ENCODE measurements around the gene FAM149A. TPM values are rescaled to one million over a fixed set of nuclear protein-coding genes. Genes with fewer than 3 reads are reported as not detected.
A peak's percentile ranks its signal among the peaks of the same experiment; 100 is the strongest.

Gene FAM149A
- total and polyA plus RNA-seq, 2 experiments from 2014 or later = 10.8 to 13.3 TPM

- Histone ChIP-seq H3K4me3 (no peak overlapping the region), H3K9me2 (ENCODE audit: insufficient read depth) (no peaks in the 10 kb centered on the region), H3K27ac (ENCODE audit: low read depth) (no peak overlapping the region), H3K36me3 (ENCODE audit: insufficient read depth) (no peaks in the 10 kb centered on the region; the same call in 1 of the 2 replicates), H3F3A (replicated peaks; ENCODE audit: low read depth) (no peaks in the 10 kb centered on the region), H2AFZ (no peak overlapping the region; the same call in 1 of the 2 replicates), H3K4me2 (no peak overlapping the region), H3K27me3 (ENCODE audit: insufficient read depth) (no peaks in the 10 kb centered on the region), H4K20me1 (replicated peaks; ENCODE audit: insufficient read depth) (no peaks in the 10 kb centered on the region), H3K4me1 (ENCODE audit: insufficient read depth) (no peaks in the 10 kb centered on the region), H3K79me2 (replicated peaks; ENCODE audit: insufficient read depth) (no peaks in the 10 kb centered on the region)
- H3K9me3 Mint-ChIP-seq = no peaks in the 10 kb centered on the region
- peaks cover 10% of the 10 kb centered on the region for H3K4me1 Mint-ChIP-seq
- ATAC-seq (no peak), DNase-seq (ENCODE audit: low spot score) (no peak)
- no peak overlapping the region for H3K4me3 Mint-ChIP-seq
- no peak overlapping the region for H3K27ac Mint-ChIP-seq
- H3K27me3 Mint-ChIP-seq (ENCODE audit: insufficient read depth, low read depth, poor library complexity) = peaks cover 11% of the 10 kb centered on the region
- TF ChIP-seq POLR2AphosphoS5 (IDR thresholded peaks at IDR 0.05; ENCODE audit: low read depth) = no peak
- no peak for TF ChIP-seq JUNB (IDR thresholded peaks at IDR 0.05; ENCODE audit: unreplicated experiment)
- H3K36me3 Mint-ChIP-seq (ENCODE audit: low read depth) = no peaks in the 10 kb centered on the region; the same call in 2 of the 3 replicates
These were observed 7.8 kb upstream of the FAM149A start for GRCh38 chr4:186096681-186097165.

GRCh38 chr4:186097386-186097785 lies 7.1 kb upstream of the FAM149A start:
- no peaks in the 10 kb centered on the region for H4K20me1 ChIP-seq (replicated peaks; ENCODE audit: insufficient read depth)
- Mint-ChIP-seq H3K4me3 (no peak overlapping the region), H3K27ac (no peak overlapping the region), H3K27me3 (ENCODE audit: insufficient read depth, low read depth, poor library complexity) (peaks cover 11% of the 10 kb centered on the region), H3K4me1 (peaks cover 10% of the 10 kb centered on the region), H3K36me3 (ENCODE audit: low read depth) (no peaks in the 10 kb centered on the region), H3K9me3 (no peaks in the 10 kb centered on the region)
- no peaks in the 10 kb centered on the region for H3K79me2 ChIP-seq (replicated peaks; ENCODE audit: insufficient read depth)
- H3K4me2 ChIP-seq = no peak overlapping the region
- no peaks in the 10 kb centered on the region for H3K4me1 ChIP-seq (ENCODE audit: insufficient read depth)
- no peaks in the 10 kb centered on the region; the same call in 1 of the 2 replicates for H3K36me3 ChIP-seq (ENCODE audit: insufficient read depth)
- H3K9me2 ChIP-seq (ENCODE audit: insufficient read depth) = no peaks in the 10 kb centered on the region
- no peak overlapping the region for H3K4me3 ChIP-seq
- H3K27ac ChIP-seq (ENCODE audit: low read depth) = no peak overlapping the region
- no peaks in the 10 kb centered on the region for H3F3A ChIP-seq (replicated peaks; ENCODE audit: low read depth)
- ATAC-seq = no peak
- peaks cover under 1% of the 10 kb centered on the region; the same call in 1 of the 2 replicates for H3K27me3 ChIP-seq (ENCODE audit: insufficient read depth)
- DNase-seq (ENCODE audit: low spot score) = no peak
- peak overlapping the region; percentile 63; the same call in 1 of the 2 replicates for H2AFZ ChIP-seq
- no peak for TF ChIP-seq JUNB (IDR thresholded peaks at IDR 0.05; ENCODE audit: unreplicated experiment)
- TF ChIP-seq ETS1 (IDR thresholded peaks at IDR 0.05) = no peak
- TF ChIP-seq STAT1 (IDR thresholded peaks at IDR 0.05; ENCODE audit: unreplicated experiment) = no peak
- no peak for TF ChIP-seq REST (IDR thresholded peaks at IDR 0.05; ENCODE audit: unreplicated experiment)
- TF ChIP-seq CTCF (conservative IDR thresholded peaks at IDR 0.05; ENCODE audit: low read depth in 2 of 2) = no peak
- no peak for TF ChIP-seq EZH2phosphoT487 (IDR thresholded peaks at IDR 0.05; ENCODE audit: unreplicated experiment)
- no peak for TF ChIP-seq CREB1 (CRISPR knock-in tag; IDR thresholded peaks at IDR 0.05; ENCODE audit: low read depth)
- no peak for TF ChIP-seq EZH2 (IDR thresholded peaks at IDR 0.05; ENCODE audit: low read depth, unreplicated experiment)
- no peak for TF ChIP-seq NANOG (IDR thresholded peaks at IDR 0.05; ENCODE audit: borderline replicate concordance)
- no peak for TF ChIP-seq ZNF114 (CRISPR knock-in tag; IDR thresholded peaks at IDR 0.05)
